GM06990 (cell line): Measurements from ENCODE around the gene KLHL25.

Source experiments
- DNase-seq: peaks from one replicate; pipeline ENCODE4 v3.0.0-alpha.2; 2011; ENCODE audit not compliant: insufficient read length; ENCODE audit errors: extremely low read depth
- H3K27me3 ChIP-seq: replicated peaks from 2 replicates; pipeline ENCODE4 v1.6.0; 2011; ENCODE audit warnings: low read length; ENCODE audit not compliant: control insufficient read depth, insufficient read depth
- H3K36me3 ChIP-seq: 2 replicates; pipeline ENCODE4 v1.5.1; 2011; ENCODE audit warnings: low read length; ENCODE audit not compliant: control insufficient read depth, insufficient read depth
- H3K4me3 ChIP-seq: replicated peaks from 2 replicates; pipeline ENCODE4 v1.5.1; 2011; ENCODE audit warnings: low read depth, mild to moderate bottlenecking, control low read depth, low read length
- CTCF ChIP-seq: IDR thresholded peaks from 2 replicates; pipeline ENCODE4 v1.5.1; 2011; ENCODE audit warnings: low read length, control low read depth, mild to moderate bottlenecking, inconsistent platforms; ENCODE audit not compliant: insufficient read depth, poor library complexity, severe bottlenecking

The KLHL25 gene

GRCh38 chr15:85755471-85755870 is 39.3 kb downstream of the KLHL25 start:
- TF ChIP-seq CTCF: no peak
- no peak for DNase-seq
- no peaks in the 10 kb centered on the region; the same call in none of the 2 replicates for H3K36me3 ChIP-seq

GRCh38 chr15:85754989-85755388 is 39.7 kb downstream of the KLHL25 start:
- DNase-seq: no peak
- Histone ChIP-seq H3K27me3 (no peaks in the 10 kb centered on the region), H3K36me3 (no peaks in the 10 kb centered on the region; the same call in none of the 2 replicates), H3K4me3 (no peak overlapping the region)
- no peak for TF ChIP-seq CTCF

More at GRCh38 chr15:85755471-85755870, 39.3 kb downstream of the KLHL25 start:
- Histone ChIP-seq H3K27me3 (no peaks in the 10 kb centered on the region), H3K4me3 (no peak overlapping the region)

- no peak for DNase-seq
- H3K4me3 ChIP-seq: no peak overlapping the region
- H3K27me3 ChIP-seq: no peaks in the 10 kb centered on the region
- no peaks in the 10 kb centered on the region; the same call in none of the 2 replicates for H3K36me3 ChIP-seq
- TF ChIP-seq CTCF: no peak
Observed at GRCh38 chr15:85753791-85754452, 40.8 kb downstream of the KLHL25 start.

GRCh38 chr15:85753261-85753660 is 41.5 kb downstream of the KLHL25 start:
- H3K27me3 ChIP-seq: no peaks in the 10 kb centered on the region
- H3K4me3 ChIP-seq: no peak overlapping the region
- peaks cover 5% of the 10 kb centered on the region for H3K36me3 ChIP-seq
- TF ChIP-seq CTCF: no peak
- no peak for DNase-seq

- no peaks in the 10 kb centered on the region for H3K27me3 ChIP-seq
- no peak for DNase-seq
- H3K4me3 ChIP-seq: no peak overlapping the region
- TF ChIP-seq CTCF: no peak
- H3K36me3 ChIP-seq: peaks cover 7% of the 10 kb centered on the region
Observed at GRCh38 chr15:85752491-85752961, 42.2 kb downstream of the KLHL25 start.

- DNase-seq: no peak
- H3K4me3 ChIP-seq: no peak overlapping the region
- TF ChIP-seq CTCF: no peak
- no peaks in the 10 kb centered on the region for H3K27me3 ChIP-seq
- peaks cover 8% of the 10 kb centered on the region for H3K36me3 ChIP-seq
Observed at GRCh38 chr15:85752124-85752475, 42.6 kb downstream of the KLHL25 start.
